Neural cell (in vitro differentiated cells): ENCODE measurements around the gene PTOV1. TPM values are rescaled to one million over a fixed set of nuclear protein-coding genes. Genes with fewer than 3 reads are reported as not detected.
A peak's percentile ranks its signal among the peaks of the same experiment; 100 is the strongest.

ENCODE experiments used
- H2AFZ ChIP-seq: fragments of 200-600, 300-800 bp; sonication (generic), shearing (Covaris generic); 2 replicates; pipeline ENCODE4 v1.6.0; 2014; ENCODE audit warnings: low read depth, mild to moderate bottlenecking, antibody characterized with exemption, low read length, moderate library complexity
- H3F3A ChIP-seq: fragments of 200-600 bp; shearing (Covaris generic); 2 replicates; pipeline ENCODE4 v1.6.1; 2016; ENCODE audit warnings: mild to moderate bottlenecking, moderate library complexity, mixed read lengths, antibody characterized with exemption, low read length; ENCODE audit not compliant: insufficient read depth, poor library complexity, severe bottlenecking
- H3K27ac ChIP-seq: fragments of 200-600, 300-800 bp; sonication (generic), shearing (Covaris generic); 2 replicates; pipeline ENCODE4 v1.5.1; 2014; ENCODE audit warnings: mild to moderate bottlenecking, low read length, moderate library complexity
- H3K27me3 ChIP-seq: fragments of 300-800, 200-600 bp; sonication (generic), shearing (Covaris generic); 2 replicates; pipeline ENCODE4 v1.6.0; 2014; ENCODE audit warnings: mild to moderate bottlenecking, low read depth, low read length, moderate library complexity; ENCODE audit not compliant: insufficient read depth
- H3K36me3 ChIP-seq: fragments of 300-800, 200-600 bp; sonication (generic), shearing (Covaris generic); 2 replicates; pipeline ENCODE4 v1.5.1; 2014; ENCODE audit warnings: mild to moderate bottlenecking, antibody characterized with exemption, low read length, moderate library complexity; ENCODE audit not compliant: insufficient read depth
- H3K4me2 ChIP-seq: fragments of 300-800, 200-600 bp; sonication (generic), shearing (Covaris generic); 2 replicates; pipeline ENCODE4 v1.6.0; 2014; ENCODE audit warnings: mild to moderate bottlenecking, low read length
- H3K4me3 ChIP-seq: fragments of 300-800, 200-600 bp; sonication (generic), shearing (Covaris generic); 2 replicates; pipeline ENCODE4 v1.5.1; 2014; ENCODE audit warnings: mild to moderate bottlenecking, low read length, moderate library complexity
- H3K79me2 ChIP-seq: fragments of 200-600 bp; shearing (Covaris generic); replicated peaks from 2 replicates; pipeline ENCODE4 v1.6.0; 2014; ENCODE audit warnings: mild to moderate bottlenecking, low read length, moderate library complexity; ENCODE audit not compliant: insufficient read depth
- H3K9ac ChIP-seq: fragments of 300-800, 200-600 bp; sonication (generic), shearing (Covaris generic); 2 replicates; pipeline ENCODE4 v1.6.1; 2016; ENCODE audit warnings: mild to moderate bottlenecking, low read length, mixed read lengths
- H3K9me2 ChIP-seq: fragments of 200-600 bp; shearing (Covaris generic); 2 replicates; pipeline ENCODE4 v1.6.1; 2016; ENCODE audit warnings: mild to moderate bottlenecking, low read length, mixed read lengths; ENCODE audit not compliant: insufficient read depth
- H3K9me3 ChIP-seq: fragments of 200-600, 300-800 bp; sonication (generic), shearing (Covaris generic); 2 replicates; pipeline ENCODE4 v1.6.1; 2016; ENCODE audit warnings: mild to moderate bottlenecking, mixed run types, low read length, moderate library complexity, mixed read lengths
- H4K20me1 ChIP-seq: fragments of 200-600 bp; shearing (Covaris generic); 2 replicates; pipeline ENCODE4 v1.6.1; 2016; ENCODE audit warnings: mild to moderate bottlenecking, mixed run types; ENCODE audit not compliant: insufficient read depth
- CTCF ChIP-seq: fragments of 450-650 bp; IDR thresholded peaks from 2 replicates; pipeline ENCODE4 v1.5.1; 2014; ENCODE audit warnings: antibody characterized with exemption, mild to moderate bottlenecking, moderate library complexity; ENCODE audit not compliant: poor library complexity, severe bottlenecking
- EP300 ChIP-seq: fragments of 450-650 bp; conservative IDR thresholded peaks from 2 replicates; pipeline ENCODE4 v1.6.1; 2014; ENCODE audit warnings: antibody characterized with exemption, mild to moderate bottlenecking, moderate library complexity; ENCODE audit not compliant: poor library complexity, severe bottlenecking
- EZH2 ChIP-seq: fragments of 200-600, 300-800 bp; shearing (Covaris generic), sonication (generic); IDR thresholded peaks from 2 replicates; pipeline ENCODE4 v1.6.1; 2014; ENCODE audit warnings: antibody characterized with exemption, low read length, borderline replicate concordance, mild to moderate bottlenecking; ENCODE audit not compliant: insufficient read depth, poor library complexity, severe bottlenecking
- MXI1 ChIP-seq: fragments of 450-650 bp; conservative IDR thresholded peaks from 2 replicates; pipeline ENCODE4 v1.6.1; 2014; ENCODE audit warnings: antibody characterized with exemption, mild to moderate bottlenecking; ENCODE audit not compliant: poor library complexity, severe bottlenecking
- POLR2AphosphoS5 ChIP-seq: IDR thresholded peaks from 2 replicates; pipeline ENCODE4 v1.6.1; 2012
- RAD21 ChIP-seq: fragments of 450-650 bp; conservative IDR thresholded peaks from 2 replicates; pipeline ENCODE4 v1.6.1; 2014; ENCODE audit warnings: antibody characterized with exemption, mild to moderate bottlenecking, moderate library complexity
- REST ChIP-seq: IDR thresholded peaks from 2 replicates; pipeline ENCODE4 v1.6.1; 2012; ENCODE audit warnings: borderline replicate concordance
- SMC3 ChIP-seq: fragments of 450-650 bp; conservative IDR thresholded peaks from 2 replicates; pipeline ENCODE4 v1.6.1; 2014; ENCODE audit warnings: antibody characterized with exemption, mild to moderate bottlenecking, moderate library complexity; ENCODE audit not compliant: poor library complexity
- TAF1 ChIP-seq: IDR thresholded peaks from 2 replicates; pipeline ENCODE4 v1.6.1; 2012; ENCODE audit warnings: low read depth
- polyA plus RNA-seq: library from polyadenylated mRNA; depleted of rRNA; stranded (reverse); fragments of >200 nt; gene quantifications from 2 replicates; pipeline ENCODE4 v1.2.3, GENCODE V29; 2014

PTOV1 gene
- polyA plus RNA-seq, 1 donor from 2014 or later, result 199 TPM

- Histone ChIP-seq H3K79me2 (no peaks in the 10 kb centered on the region), H3K4me3 (peak overlapping the region; percentile 56), H3F3A (no peaks in the 10 kb centered on the region), H3K9me3 (no peaks in the 10 kb centered on the region), H3K9ac (no peak overlapping the region), H3K27me3 (peaks cover 8% of the 10 kb centered on the region), H4K20me1 (no peaks in the 10 kb centered on the region), H3K27ac (no peak overlapping the region), H2AFZ (no peak overlapping the region), H3K36me3 (no peaks in the 10 kb centered on the region), H3K4me2 (no peak overlapping the region), H3K9me2 (no peaks in the 10 kb centered on the region)
- TF ChIP-seq POLR2AphosphoS5, result no peak
- no peak for TF ChIP-seq RAD21
- TF ChIP-seq REST, result no peak
- TF ChIP-seq EZH2, result no peak
- no peak for TF ChIP-seq EP300
- TF ChIP-seq CTCF, result peak; percentile 67
- peak; percentile 18 for TF ChIP-seq MXI1
- TF ChIP-seq TAF1, result no peak
- TF ChIP-seq SMC3, result peak; percentile 36
These were observed 38.9 kb downstream of the PTOV1 start for GRCh38 chr19:49889687-49890348.

GRCh38 chr19:49890349-49891311 is 39.7 kb downstream of the PTOV1 start:
- no peak overlapping the region for H3K9ac ChIP-seq

More at GRCh38 chr19:49890349-49891311, 39.7 kb downstream of the PTOV1 start:
- Histone ChIP-seq H2AFZ (no peak overlapping the region), H3K27me3 (peaks cover 8% of the 10 kb centered on the region), H3K79me2 (no peaks in the 10 kb centered on the region), H4K20me1 (no peaks in the 10 kb centered on the region), H3K9me3 (no peaks in the 10 kb centered on the region), H3K36me3 (no peaks in the 10 kb centered on the region), H3K9me2 (no peaks in the 10 kb centered on the region), H3K4me3 (peak overlapping the region; percentile 56), H3K27ac (no peak overlapping the region), H3F3A (no peaks in the 10 kb centered on the region), H3K4me2 (no peak overlapping the region)
- TF ChIP-seq RAD21 (no peak), CTCF (peak; percentile 26)
